GM19468 (cell line): ENCODE data around the gene GAB4.
"Not testable (repeated sequence)": the region's sequence is repeated elsewhere in the genome, so short reads cannot be mapped to it uniquely, and the experiment has no call there.

ENCODE experiments used
- ATAC-seq: cut with Tn5 transposase; IDR thresholded peaks from one replicate; pipeline ENCODE4 v1.9.1; 2021; ENCODE audit warnings: mild to moderate bottlenecking, moderate library complexity, moderate number of reproducible peaks; ENCODE audit not compliant: unreplicated experiment; ENCODE audit errors: extremely low read depth

Gene GAB4

GRCh38 chr22:16961477-16962186 lies 46.4 kb downstream of the GAB4 start:
- ATAC-seq = no peak

- no peak for ATAC-seq
These were observed 47.2 kb downstream of the GAB4 start for GRCh38 chr22:16960884-16961249.

GRCh38 chr22:16960220-16960883 lies 47.7 kb downstream of the GAB4 start:
- ATAC-seq = no peak

GRCh38 chr22:16959345-16959930 lies 48.6 kb downstream of the GAB4 start:
- ATAC-seq = no peak

GRCh38 chr22:16958475-16958874 lies 49.5 kb downstream of the GAB4 start:
- no peak for ATAC-seq

GRCh38 chr22:16957781-16958180 lies 50.2 kb downstream of the GAB4 start:
- ATAC-seq = no peak

- ATAC-seq = no peak
These were observed 51.7 kb downstream of the GAB4 start for GRCh38 chr22:16956290-16956689.

GRCh38 chr22:16955678-16956210 lies 52.3 kb downstream of the GAB4 start:
- ATAC-seq = no peak

- ATAC-seq = no peak
These were observed 52.9 kb downstream of the GAB4 start for GRCh38 chr22:16955081-16955480.

GRCh38 chr22:16954060-16954403 lies 54.0 kb downstream of the GAB4 start:
- no peak for ATAC-seq

- no peak for ATAC-seq
These were observed 54.6 kb downstream of the GAB4 start for GRCh38 chr22:16953206-16954059.

GRCh38 chr22:16949561-16949960 lies 58.5 kb downstream of the GAB4 start:
- no peak for ATAC-seq

- ATAC-seq = no peak
These were observed 70.2 kb downstream of the GAB4 start for GRCh38 chr22:16937811-16938210.

- not testable (repeated sequence) for ATAC-seq
These were observed 70.8 kb downstream of the GAB4 start for GRCh38 chr22:16937209-16937608.

- no peak for ATAC-seq
These were observed 71.4 kb downstream of the GAB4 start for GRCh38 chr22:16936625-16937024.

- no peak for ATAC-seq
These were observed 72.8 kb downstream of the GAB4 start for GRCh38 chr22:16935209-16935608.

- no peak for ATAC-seq
These were observed 74.4 kb downstream of the GAB4 start for GRCh38 chr22:16933291-16934282.

- ATAC-seq = no peak
These were observed 75.4 kb downstream of the GAB4 start for GRCh38 chr22:16932577-16932976.

GRCh38 chr22:16925407-16925966 lies 82.5 kb downstream of the GAB4 start:
- ATAC-seq = no peak
